ENCODE data around the gene SNRPD1. TPM values are rescaled to one million over a fixed set of nuclear protein-coding genes. Genes with fewer than 3 reads are reported as not detected.

Gene SNRPD1
- total and polyA plus RNA-seq, 2 of the 8 experiments (the other 6 are each of a cell fraction or from before 2014, with no cell fraction given): 59.6 to 180 TPM

GRCh38 chr18:21669736-21670285, 57.7 kb downstream of the SNRPD1 start (continued):
- TF ChIP-seq CHD7 (IDR thresholded peaks at IDR 0.05; ENCODE audit: insufficient replicate concordance, low read length) (no peak), ASH2L (IDR thresholded peaks at IDR 0.05; ENCODE audit: low read length) (no peak)

All from H1 (cell line).